ENCODE results near the gene SLC13A3.

SLC13A3 gene

GRCh38 chr20:46609043-46609442, 42.2 kb downstream of the SLC13A3 start:
- Histone ChIP-seq H3K4me1 (ENCODE audit: insufficient read depth, low read length, severe bottlenecking) (no peaks in the 10 kb centered on the region), H3K79me2 (ENCODE audit: insufficient read depth, low read length) (no peaks in the 10 kb centered on the region)

GRCh38 chr20:46607849-46608497, 43.3 kb downstream of the SLC13A3 start:
- Histone ChIP-seq H3K9me2 (ENCODE audit: low read depth, low read length) (no peaks in the 10 kb centered on the region), H3K36me3 (ENCODE audit: insufficient read depth, low read length) (no peaks in the 10 kb centered on the region), H3F3A (ENCODE audit: insufficient read depth, low read length) (no peaks in the 10 kb centered on the region), H3K27me3 (ENCODE audit: insufficient read depth, low read length) (0 out of 2 replicates have a peak, but pooled peaks cover 8% of the 10 kb centered on the region), H3K9ac (ENCODE audit: low read length) (no peak overlapping the region), H2AFZ (ENCODE audit: low read length) (no peak overlapping the region), H3K4me1 (ENCODE audit: insufficient read depth, low read length, severe bottlenecking) (no peaks in the 10 kb centered on the region), H4K20me1 (ENCODE audit: insufficient read depth, low read length) (no peaks in the 10 kb centered on the region), H3K27ac (ENCODE audit: low read depth, low read length, poor library complexity, severe bottlenecking) (no peak overlapping the region), H3K4me2 (ENCODE audit: low read length) (no peak overlapping the region), H3K79me2 (ENCODE audit: insufficient read depth, low read length) (no peaks in the 10 kb centered on the region), H3K4me3 (ENCODE audit: low read depth, low read length, poor library complexity, severe bottlenecking) (no peak overlapping the region), H3K9me3 (ENCODE audit: low read length) (no peaks in the 10 kb centered on the region)
- TF ChIP-seq, protein P1, sequence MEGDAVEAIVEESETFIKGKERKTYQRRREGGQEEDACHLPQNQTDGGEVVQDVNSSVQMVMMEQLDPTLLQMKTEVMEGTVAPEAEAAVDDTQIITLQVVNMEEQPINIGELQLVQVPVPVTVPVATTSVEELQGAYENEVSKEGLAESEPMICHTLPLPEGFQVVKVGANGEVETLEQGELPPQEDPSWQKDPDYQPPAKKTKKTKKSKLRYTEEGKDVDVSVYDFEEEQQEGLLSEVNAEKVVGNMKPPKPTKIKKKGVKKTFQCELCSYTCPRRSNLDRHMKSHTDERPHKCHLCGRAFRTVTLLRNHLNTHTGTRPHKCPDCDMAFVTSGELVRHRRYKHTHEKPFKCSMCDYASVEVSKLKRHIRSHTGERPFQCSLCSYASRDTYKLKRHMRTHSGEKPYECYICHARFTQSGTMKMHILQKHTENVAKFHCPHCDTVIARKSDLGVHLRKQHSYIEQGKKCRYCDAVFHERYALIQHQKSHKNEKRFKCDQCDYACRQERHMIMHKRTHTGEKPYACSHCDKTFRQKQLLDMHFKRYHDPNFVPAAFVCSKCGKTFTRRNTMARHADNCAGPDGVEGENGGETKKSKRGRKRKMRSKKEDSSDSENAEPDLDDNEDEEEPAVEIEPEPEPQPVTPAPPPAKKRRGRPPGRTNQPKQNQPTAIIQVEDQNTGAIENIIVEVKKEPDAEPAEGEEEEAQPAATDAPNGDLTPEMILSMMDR (IDR thresholded peaks at IDR 0.05; ENCODE audit: low read length) = no peak
- TF ChIP-seq EZH2 (IDR thresholded peaks at IDR 0.05; ENCODE audit: borderline replicate concordance, low read length) = no peak

More at GRCh38 chr20:46609043-46609442, 42.2 kb downstream of the SLC13A3 start:
- no peak overlapping the region for H3K9ac ChIP-seq (ENCODE audit: low read length)
- no peak overlapping the region for H2AFZ ChIP-seq (ENCODE audit: low read length)
- H4K20me1 ChIP-seq (ENCODE audit: insufficient read depth, low read length) = no peaks in the 10 kb centered on the region
- H3K36me3 ChIP-seq (ENCODE audit: insufficient read depth, low read length) = no peaks in the 10 kb centered on the region
- no peaks in the 10 kb centered on the region for H3K9me3 ChIP-seq (ENCODE audit: low read length)
- TF ChIP-seq, protein P1 (IDR thresholded peaks at IDR 0.05; ENCODE audit: low read length) = no peak
- no peak for TF ChIP-seq EZH2 (IDR thresholded peaks at IDR 0.05; ENCODE audit: borderline replicate concordance, low read length)
- H3K27ac ChIP-seq (ENCODE audit: low read depth, low read length, poor library complexity, severe bottlenecking) = no peak overlapping the region
- no peak overlapping the region for H3K4me3 ChIP-seq (ENCODE audit: low read depth, low read length, poor library complexity, severe bottlenecking)
- H3F3A ChIP-seq (ENCODE audit: insufficient read depth, low read length) = no peaks in the 10 kb centered on the region
- H3K9me2 ChIP-seq (ENCODE audit: low read depth, low read length) = no peaks in the 10 kb centered on the region
- no peak overlapping the region for H3K4me2 ChIP-seq (ENCODE audit: low read length)
- H3K27me3 ChIP-seq (ENCODE audit: insufficient read depth, low read length) = 0 out of 2 replicates have a peak, but pooled peaks cover 8% of the 10 kb centered on the region

DNA sequence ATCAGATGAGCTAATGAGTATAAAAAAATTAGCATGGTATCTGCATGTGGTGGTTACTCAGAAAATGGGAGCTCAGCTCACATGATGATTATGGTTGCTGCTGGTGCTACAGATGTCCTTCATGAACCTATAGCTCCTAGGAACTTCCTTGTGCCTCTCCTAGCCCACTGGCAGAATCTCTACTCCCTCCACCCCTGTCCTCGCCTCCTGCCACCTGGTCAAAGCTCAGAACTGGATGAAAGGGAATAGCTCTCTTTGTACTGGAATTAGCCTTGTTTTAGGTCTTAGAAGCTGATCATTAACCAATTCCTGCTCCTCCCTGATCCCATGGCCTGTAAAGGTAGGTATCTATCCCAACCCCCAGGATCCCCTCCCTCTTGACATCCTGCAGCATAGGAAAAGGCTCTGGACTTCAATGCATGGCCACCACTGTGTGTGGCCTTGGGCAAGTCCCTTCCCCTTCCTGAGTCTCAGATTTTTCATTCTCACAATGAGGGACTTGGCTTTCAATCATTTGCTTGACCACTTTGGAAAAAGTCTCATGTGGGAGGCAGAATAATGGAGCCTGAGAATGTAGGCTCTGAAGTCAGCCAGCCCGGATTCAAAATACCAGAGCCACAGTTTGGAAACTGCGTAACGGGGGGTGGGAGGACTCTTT, 43.9 kb downstream of the SLC13A3 start:
- Histone ChIP-seq H3K9me2 (ENCODE audit: low read depth, low read length) (no peaks in the 10 kb centered on the region), H2AFZ (ENCODE audit: low read length) (no peak overlapping the region), H3F3A (ENCODE audit: insufficient read depth, low read length) (no peaks in the 10 kb centered on the region), H3K4me2 (ENCODE audit: low read length) (no peak overlapping the region), H3K36me3 (ENCODE audit: insufficient read depth, low read length) (no peaks in the 10 kb centered on the region), H3K27me3 (ENCODE audit: insufficient read depth, low read length) (0 out of 2 replicates have a peak, but pooled peaks cover 8% of the 10 kb centered on the region), H3K9ac (ENCODE audit: low read length) (no peak overlapping the region), H3K79me2 (ENCODE audit: insufficient read depth, low read length) (no peaks in the 10 kb centered on the region), H3K4me1 (ENCODE audit: insufficient read depth, low read length, severe bottlenecking) (no peaks in the 10 kb centered on the region), H3K27ac (ENCODE audit: low read depth, low read length, poor library complexity, severe bottlenecking) (no peak overlapping the region), H3K4me3 (ENCODE audit: low read depth, low read length, poor library complexity, severe bottlenecking) (no peak overlapping the region), H3K9me3 (ENCODE audit: low read length) (no peaks in the 10 kb centered on the region), H4K20me1 (ENCODE audit: insufficient read depth, low read length) (no peaks in the 10 kb centered on the region)
- TF ChIP-seq, protein P1 (IDR thresholded peaks at IDR 0.05; ENCODE audit: low read length) = no peak
- TF ChIP-seq EZH2 (IDR thresholded peaks at IDR 0.05; ENCODE audit: borderline replicate concordance, low read length) = no peak

Measured in OCI-LY1 (cell line).